Epithelial cell of esophagus (primary cell): ENCODE results near the gene ZSWIM8.

Source experiments
- DNase-seq: peaks from one replicate; pipeline ENCODE4 v3.0.0; 2010; ENCODE audit warnings: low read depth
- H3K4me3 ChIP-seq: 2 replicates; pipeline ENCODE4 v1.5.1; 2011; ENCODE audit warnings: mild to moderate bottlenecking, low read length, control low read depth
- CTCF ChIP-seq: IDR thresholded peaks from 2 replicates; pipeline ENCODE4 v1.5.1; 2011; ENCODE audit warnings: low read depth, mild to moderate bottlenecking, low read length, control low read depth, inconsistent platforms; ENCODE audit not compliant: insufficient read depth; ENCODE audit errors: missing control alignments

The ZSWIM8 gene

GRCh38 chr10:73773152-73773879 lies 12.1 kb upstream of the ZSWIM8 start:
- DNase-seq, result no peak
- TF ChIP-seq CTCF, result no peak
- H3K4me3 ChIP-seq, result peak overlapping the region; percentile 76

GRCh38 chr10:73774637-73775036 lies 10.8 kb upstream of the ZSWIM8 start:
- peak overlapping the region; percentile 76 for H3K4me3 ChIP-seq
- no peak for TF ChIP-seq CTCF

GRCh38 chr10:73779018-73779417 lies 6.4 kb upstream of the ZSWIM8 start:
- no peak overlapping the region for H3K4me3 ChIP-seq
- no peak for DNase-seq
- TF ChIP-seq CTCF, result no peak

More at GRCh38 chr10:73774637-73775036, 10.8 kb upstream of the ZSWIM8 start:
- DNase-seq, result peak; percentile 51

- no peak for TF ChIP-seq CTCF
- no peak for DNase-seq
- H3K4me3 ChIP-seq, result no peak overlapping the region
Observed at GRCh38 chr10:73779539-73780197, 5.7 kb upstream of the ZSWIM8 start.

GRCh38 chr10:73780301-73780700 lies 5.1 kb upstream of the ZSWIM8 start:
- H3K4me3 ChIP-seq, result no peak overlapping the region
- no peak for TF ChIP-seq CTCF
- no peak for DNase-seq

- peak overlapping the region; percentile 81 for H3K4me3 ChIP-seq
- TF ChIP-seq CTCF, result no peak
- peak; percentile 42 for DNase-seq
Observed at GRCh38 chr10:73780966-73781365, 4.4 kb upstream of the ZSWIM8 start.
